T-helper 1 cell treated with Interleukin-12 subunit alpha and Interleukin-12 subunit beta and Interleukin-4 antibody, amounts not matched to agents 30 μg/mL and 1 μg/mL, for 36 hours (primary cell): ENCODE data around the gene ARPC5L.
"Not testable (repeated sequence)": the region's sequence is repeated elsewhere in the genome, so short reads cannot be mapped to it uniquely, and the experiment has no call there.

Experiments
- H3K27ac Mint-ChIP-seq: one replicate; pipeline ENCODE4 v1.8.0; 2021; ENCODE audit warnings: mild to moderate bottlenecking, mixed read lengths
- H3K27me3 Mint-ChIP-seq: one replicate; pipeline ENCODE4 v1.8.0; 2021; ENCODE audit warnings: low read depth, mixed read lengths
- H3K36me3 Mint-ChIP-seq: one replicate; pipeline ENCODE4 v1.8.0; 2021; ENCODE audit warnings: low read depth, mixed read lengths
- H3K4me1 Mint-ChIP-seq: one replicate; pipeline ENCODE4 v1.8.0; 2021; ENCODE audit warnings: low read depth, mixed read lengths
- H3K4me3 Mint-ChIP-seq: one replicate; pipeline ENCODE4 v1.8.0; 2021; ENCODE audit warnings: mild to moderate bottlenecking, moderate library complexity, mixed read lengths
- H3K9me3 Mint-ChIP-seq: one replicate; pipeline ENCODE4 v1.8.0; 2021; ENCODE audit warnings: mixed read lengths

Gene ARPC5L

DNA sequence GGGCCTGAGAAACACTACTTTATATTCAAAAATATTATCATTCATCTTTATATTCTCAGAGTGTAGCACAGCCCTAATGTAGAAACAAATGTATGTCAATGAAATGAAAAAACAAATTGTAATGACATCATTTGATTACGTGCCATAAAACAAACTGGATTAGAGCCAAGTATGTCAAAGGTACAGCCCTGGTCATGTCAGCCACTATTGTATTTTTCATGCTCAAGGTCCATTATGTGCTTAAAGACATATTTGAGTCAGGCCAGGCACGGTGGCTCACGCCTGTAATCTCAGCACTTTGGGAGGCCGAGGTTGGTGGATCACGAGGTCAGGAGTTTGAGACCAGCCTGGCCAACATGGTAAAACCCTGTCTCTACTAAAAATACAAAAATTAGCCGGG lies 58.5 kb downstream of the ARPC5L start:
- not testable (repeated sequence) for H3K4me3 Mint-ChIP-seq, H3K9me3 Mint-ChIP-seq, H3K4me1 Mint-ChIP-seq, H3K27ac Mint-ChIP-seq, H3K27me3 Mint-ChIP-seq
- peaks cover 18% of the 10 kb centered on the region for H3K36me3 Mint-ChIP-seq
